ENCODE results near the gene GFM2.
"Not testable (repeated sequence)": the region's sequence is repeated elsewhere in the genome, so short reads cannot be mapped to it uniquely, and the experiment has no call there.

The GFM2 gene

GRCh38 chr5:74693191-74693590 lies 73.7 kb downstream of the GFM2 start:
- DNase-seq (ENCODE audit: low read depth), result no peak

GRCh38 chr5:74686962-74687751 lies 79.8 kb downstream of the GFM2 start:
- no peak for DNase-seq (ENCODE audit: low read depth)

- no peak for DNase-seq (ENCODE audit: low read depth)
Observed at GRCh38 chr5:74685979-74686631, 80.8 kb downstream of the GFM2 start.

GRCh38 chr5:74684900-74685851 lies 81.7 kb downstream of the GFM2 start, which contains the start of gene HEXB:
TSS of gene HEXB (plus strand) at chr5:74685233. CDS start at chr5:74685261, 28 bp downstream.
- no peak for DNase-seq (ENCODE audit: low read depth)

GRCh38 chr5:74679966-74680365 lies 87.0 kb downstream of the GFM2 start:
- DNase-seq (ENCODE audit: low read depth), result no peak

GRCh38 chr5:74679300-74679699 lies 87.6 kb downstream of the GFM2 start:
- not testable (repeated sequence) for DNase-seq (ENCODE audit: low read depth)

- DNase-seq (ENCODE audit: low read depth), result not testable (repeated sequence)
Observed at GRCh38 chr5:74678123-74678522, 88.8 kb downstream of the GFM2 start.

GRCh38 chr5:74676466-74676865 lies 90.5 kb downstream of the GFM2 start:
- DNase-seq (ENCODE audit: low read depth), result not testable (repeated sequence)

- DNase-seq (ENCODE audit: low read depth), result no peak
Observed at GRCh38 chr5:74673011-74673790, 93.7 kb downstream of the GFM2 start.

- DNase-seq (ENCODE audit: low read depth), result no peak
Observed at GRCh38 chr5:74672215-74672877, 94.6 kb downstream of the GFM2 start.
